Measurements from ENCODE around the gene C19orf38.
A peak's percentile ranks its signal among the peaks of the same experiment; 100 is the strongest.

Gene C19orf38

DNA sequence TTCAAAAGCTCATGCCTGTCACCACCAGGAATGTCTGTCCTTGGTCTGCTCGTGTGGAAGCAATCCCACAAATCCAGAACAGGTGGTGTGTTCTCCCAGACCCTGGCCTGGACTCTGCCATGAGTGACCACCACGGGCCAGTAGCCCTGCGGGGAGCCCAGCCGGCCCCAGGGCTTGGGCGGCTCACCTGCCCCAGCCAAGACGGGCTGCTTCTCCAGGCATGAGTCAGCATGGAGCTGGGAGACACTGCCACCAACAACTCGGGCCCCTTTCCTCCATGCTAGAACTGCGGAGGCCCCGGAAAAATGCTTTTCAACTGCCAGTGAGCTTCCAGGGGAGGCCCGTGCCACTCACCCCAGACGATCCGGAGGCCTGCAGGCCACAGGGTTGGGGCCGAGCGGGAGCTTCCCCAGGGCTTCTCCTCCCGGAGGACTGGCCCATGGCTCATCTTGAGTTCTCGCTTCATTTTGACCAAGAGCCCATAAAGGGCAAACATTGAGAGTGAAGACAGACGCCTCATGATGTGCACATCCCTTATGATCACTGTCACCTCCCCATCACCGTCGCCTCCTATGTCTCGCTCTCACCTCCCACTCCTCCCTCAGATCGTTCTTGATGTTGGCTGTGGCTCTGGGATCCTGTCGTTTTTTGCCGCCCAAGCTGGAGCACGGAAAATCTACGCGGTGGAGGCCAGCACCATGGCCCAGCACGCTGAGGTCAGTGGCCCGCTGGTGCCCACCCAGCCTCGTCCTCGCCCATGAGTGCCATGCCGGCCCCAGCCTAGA is 63.6 kb downstream of the C19orf38 start:
- DNase-seq (ENCODE audit: low spot score), result peak; percentile 52

- no peak for DNase-seq (ENCODE audit: low spot score)
These were observed 64.4 kb downstream of the C19orf38 start for GRCh38 chr19:10912619-10913018.

DNA sequence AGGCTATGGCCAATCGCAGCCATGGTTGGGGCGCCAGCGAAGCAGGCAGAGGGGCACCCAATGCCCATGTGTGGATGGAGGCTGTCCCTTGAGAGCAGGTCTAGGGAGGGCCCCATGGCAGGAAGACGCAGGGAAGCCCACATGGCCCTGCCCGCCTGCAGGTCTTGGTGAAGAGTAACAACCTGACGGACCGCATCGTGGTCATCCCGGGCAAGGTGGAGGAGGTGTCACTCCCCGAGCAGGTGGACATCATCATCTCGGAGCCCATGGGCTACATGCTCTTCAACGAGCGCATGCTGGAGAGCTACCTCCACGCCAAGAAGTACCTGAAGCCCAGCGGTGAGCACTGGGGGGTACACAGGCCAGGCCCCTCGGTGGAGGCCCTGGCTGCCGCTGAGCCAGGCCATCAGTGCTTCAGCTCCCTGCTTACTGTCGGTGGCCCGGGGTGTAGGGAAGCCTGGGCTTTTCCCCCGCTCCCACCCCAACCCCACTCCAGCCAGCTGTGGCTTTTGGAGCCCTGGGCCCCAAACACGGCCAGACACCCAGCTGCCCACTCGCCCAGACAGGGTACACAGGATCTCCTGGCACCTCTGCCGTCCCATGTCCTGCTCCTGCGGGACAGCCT is 65.6 kb downstream of the C19orf38 start:
- DNase-seq (ENCODE audit: low spot score), result no peak

DNA sequence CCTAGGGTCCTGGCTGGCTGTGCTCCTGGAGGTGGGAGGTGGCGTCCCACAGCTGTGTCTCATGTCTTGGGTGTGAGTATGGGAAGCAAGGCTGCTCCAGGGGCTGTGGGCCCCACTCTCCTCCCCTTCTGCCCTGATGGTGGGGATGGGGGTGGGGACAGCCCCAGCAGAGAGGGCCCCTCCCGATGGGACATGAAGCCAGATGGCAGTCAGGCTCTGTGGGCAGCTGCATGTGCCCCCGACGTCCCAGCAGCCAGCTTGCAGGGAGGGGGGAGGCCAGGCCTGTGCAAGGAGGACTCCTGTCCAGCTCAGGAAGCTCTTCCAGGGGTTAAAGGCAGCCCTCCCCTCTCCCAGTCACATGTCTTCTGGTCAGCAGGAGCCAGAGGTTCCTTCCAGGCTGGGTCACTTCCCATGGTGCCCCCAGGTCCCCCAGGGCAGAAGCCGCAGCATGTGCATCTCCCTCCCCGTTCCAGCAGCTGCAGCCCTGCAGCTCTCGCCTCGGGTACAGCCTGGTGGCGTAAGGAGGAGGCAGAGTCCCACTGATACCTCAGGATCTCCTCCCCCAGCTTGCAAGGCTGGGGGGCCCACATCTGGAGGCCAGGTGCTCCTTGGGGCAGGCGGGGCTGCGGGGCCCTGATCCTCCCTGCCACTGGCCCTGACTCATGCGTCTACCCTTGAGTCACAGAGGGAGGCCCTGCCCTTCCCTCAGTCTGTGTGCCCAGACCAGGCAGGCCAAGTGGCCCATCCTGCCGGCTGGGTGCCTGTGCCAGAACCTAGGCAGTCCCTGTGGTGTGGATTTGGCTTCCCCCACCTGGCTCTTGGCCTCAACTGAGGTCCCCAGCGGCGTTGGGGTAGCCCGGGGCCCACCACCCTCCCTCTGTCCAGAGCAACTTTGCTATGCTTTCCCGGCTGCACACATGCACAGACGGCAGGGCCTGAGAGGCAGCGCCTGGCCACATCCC is 67.2 kb downstream of the C19orf38 start:
- no peak for DNase-seq (ENCODE audit: low spot score)

GRCh38 chr19:10916602-10917001 is 68.4 kb downstream of the C19orf38 start:
- DNase-seq (ENCODE audit: low spot score), result no peak

- DNase-seq (ENCODE audit: low spot score), result no peak
These were observed 70.1 kb downstream of the C19orf38 start for GRCh38 chr19:10918359-10918758.

Measured in cerebellar cortex (tissue), 1 donor.